Erythroblast (primary cell): ENCODE measurements around the gene SPATA3.

Experiments used
- GATA1 ChIP-seq: IDR thresholded peaks from 2 replicates; pipeline ENCODE4 v1.6.1; 2011; ENCODE audit warnings: low read depth, mild to moderate bottlenecking, control low read depth, low read length, moderate library complexity
- POLR2A ChIP-seq: IDR thresholded peaks from 2 replicates; pipeline ENCODE4 v1.6.1; 2011; ENCODE audit warnings: mild to moderate bottlenecking, low read length

GRCh38 chr2:230980468-230980867, 15.5 kb upstream of the SPATA3 start:
- no peak for TF ChIP-seq POLR2A
- no peak for TF ChIP-seq GATA1
